Measurements from ENCODE around the gene NTRK3. TPM values are rescaled to one million over a fixed set of nuclear protein-coding genes. Genes with fewer than 3 reads are reported as not detected.

Gene NTRK3
- total and polyA plus RNA-seq, 2 of the 8 experiments (the other 6 are each of a cell fraction or from before 2014, with no cell fraction given), result 4.5 to 6.8 TPM

DNA sequence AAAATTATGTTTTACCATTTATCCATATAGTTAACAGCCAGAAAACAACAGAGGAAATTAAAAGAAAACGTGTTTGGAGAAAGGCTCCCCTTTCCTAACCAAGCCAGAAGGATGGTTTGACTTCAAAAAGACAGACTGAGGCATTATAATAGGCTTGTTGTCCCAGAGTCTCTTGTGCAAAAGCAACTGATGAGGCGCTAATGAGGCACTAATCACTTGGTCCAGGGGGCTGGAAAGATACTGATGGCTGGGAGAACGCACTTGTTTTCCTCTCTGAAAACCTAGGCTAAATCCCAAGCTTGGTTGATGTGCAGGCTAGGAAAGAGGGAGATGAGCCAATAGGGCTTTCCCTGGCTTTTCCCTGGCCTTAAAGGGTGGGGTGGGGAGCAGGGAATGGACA lies 389.6 kb downstream of the NTRK3 start:
- TF ChIP-seq JUN (IDR thresholded peaks at IDR 0.05; ENCODE audit: low read depth, low read length) (no peak), NANOG (IDR thresholded peaks at IDR 0.05; ENCODE audit: insufficient read depth, low read depth, low read length, poor library complexity, severe bottlenecking) (no peak), ASH2L (IDR thresholded peaks at IDR 0.05; ENCODE audit: low read length) (no peak), FOSL1 (IDR thresholded peaks at IDR 0.05; ENCODE audit: insufficient read depth, low read depth, low read length) (no peak), POU5F1 (IDR thresholded peaks at IDR 0.05; ENCODE audit: low read depth, low read length) (no peak), CHD2 (IDR thresholded peaks at IDR 0.05; ENCODE audit: low read length) (no peak), KDM1A (IDR thresholded peaks at IDR 0.05; ENCODE audit: borderline replicate concordance, low read length) (no peak), PHF8 (conservative IDR thresholded peaks at IDR 0.05; ENCODE audit: low read depth, low read length) (no peak), ZNF274 (IDR thresholded peaks at IDR 0.05; ENCODE audit: borderline replicate concordance, extremely low read depth, low read length) (no peak), TAF1 (IDR thresholded peaks at IDR 0.05; ENCODE audit: low read depth, low read length) (no peak), BRCA1 (IDR thresholded peaks at IDR 0.05; ENCODE audit: low read depth, low read length) (no peak), SAP30 (IDR thresholded peaks at IDR 0.05; ENCODE audit: insufficient read depth, insufficient replicate concordance, low read length) (no peak), HDAC6 (IDR thresholded peaks at IDR 0.05; ENCODE audit: low read depth, low read length) (no peak), SRF (IDR thresholded peaks at IDR 0.05; ENCODE audit: low read depth, low read length) (no peak)
- TF ChIP-seq, protein P1, sequence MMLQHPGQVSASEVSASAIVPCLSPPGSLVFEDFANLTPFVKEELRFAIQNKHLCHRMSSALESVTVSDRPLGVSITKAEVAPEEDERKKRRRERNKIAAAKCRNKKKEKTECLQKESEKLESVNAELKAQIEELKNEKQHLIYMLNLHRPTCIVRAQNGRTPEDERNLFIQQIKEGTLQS (IDR thresholded peaks at IDR 0.05; ENCODE audit: insufficient read depth, low read depth, low read length), result no peak
- Histone ChIP-seq H4K91ac (replicated peaks; ENCODE audit: insufficient read length, low read length) (no peak overlapping the region), H2BK120ac (replicated peaks; ENCODE audit: low read depth, low read length) (no peak overlapping the region), H3K4me1 (replicated peaks in 1 of 4; ENCODE audit: control insufficient read depth in 3 of 4, insufficient read depth in 4 of 4, low read length in 3 of 4) (no peaks in the 10 kb centered on the region), H3K56ac (replicated peaks; ENCODE audit: insufficient read length, low read depth, low read length) (no peak overlapping the region), H2AK5ac (ENCODE audit: low read depth, low read length) (no peak overlapping the region), H3K14ac (ENCODE audit: insufficient read length) (no peak overlapping the region), H2BK12ac (ENCODE audit: low read depth, low read length) (no peak overlapping the region), H3K27me3 (replicated peaks in 1 of 4; ENCODE audit: control insufficient read depth in 3 of 4, extremely low read depth in 1 of 4, insufficient read depth in 3 of 4, low read length in 3 of 4) (no peaks in the 10 kb centered on the region), H2BK20ac (ENCODE audit: low read length) (no peak overlapping the region), H3K79me1 (ENCODE audit: low read depth, low read length) (no peaks in the 10 kb centered on the region), H2BK5ac (ENCODE audit: low read depth, low read length) (no peak overlapping the region), H3K9ac (replicated peaks in 1 of 4; ENCODE audit: extremely low read depth in 1 of 4, low read depth in 3 of 4, low read length in 3 of 4) (no peak overlapping the region), H3K27ac (ENCODE audit: low read depth, low read length) (no peak overlapping the region), H3K4me3 (ENCODE audit: extremely low read depth in 1 of 4, insufficient read depth in 2 of 4, low read depth in 3 of 4, low read length in 4 of 4) (no peak overlapping the region), H3K23ac (ENCODE audit: insufficient read length) (no peak overlapping the region), H3K23me2 (ENCODE audit: low read depth, low read length) (no peaks in the 10 kb centered on the region; the same call in 1 of the 2 replicates), H3K9me3 (ENCODE audit: insufficient read depth in 2 of 2, low read depth in 1 of 2, low read length in 1 of 2) (no peaks in the 10 kb centered on the region), H4K20me1 (replicated peaks in 1 of 2; ENCODE audit: control insufficient read depth in 1 of 2, insufficient read depth in 2 of 2, low read length in 2 of 2) (no peaks in the 10 kb centered on the region), H3K36me3 (ENCODE audit: control insufficient read depth in 2 of 4, insufficient read depth in 4 of 4, low read length in 3 of 4) (no peaks in the 10 kb centered on the region), H2BK15ac (ENCODE audit: low read length) (no peak overlapping the region), H4K8ac (ENCODE audit: extremely low read depth, insufficient read depth, low read length) (no peak overlapping the region), H3K79me2 (ENCODE audit: control insufficient read depth in 1 of 2, insufficient read depth in 2 of 2, low read length in 2 of 2) (no peaks in the 10 kb centered on the region), H4K5ac (ENCODE audit: insufficient read length, low read depth, low read length) (no peak overlapping the region), H2AFZ (ENCODE audit: low read length) (no peak overlapping the region), H3K4ac (replicated peaks; ENCODE audit: insufficient read length, low read depth, low read length) (no peak overlapping the region), H3K18ac (ENCODE audit: extremely low read depth, low read length) (no peak overlapping the region), H3K4me2 (ENCODE audit: insufficient read depth in 1 of 2, low read depth in 2 of 2, low read length in 2 of 2) (no peak overlapping the region)
- DNase-seq (ENCODE audit: low read depth in 1 of 2, low spot score in 2 of 2), result no peak
- WGBS, 2 experiments (ENCODE audit: extremely low coverage in 1 of 2, insufficient coverage in 1 of 2, insufficient read length in 1 of 2, insufficient replicate concordance in 2 of 2, low coverage in 1 of 2, low lambda C conversion rate in 2 of 2, missing lambda C conversion rate in 1 of 2), result 23% methylated on average over 3 of the region's 3 CpGs; no CpG with 5 or more reads in 1 of the 2 experiments
- POLR2A ChIA-PET (ENCODE audit: partially characterized antibody), result no interaction called here
- FAIRE-seq, result no peak
- CTCF ChIA-PET (ENCODE audit: partially characterized antibody), result no interaction called here
